A549 (cell line): ENCODE data around the gene CAMKV.

Experiments
- CBX2 ChIP-seq: fragments of 200-600 bp; sonication (generic); IDR thresholded peaks from 2 replicates; pipeline ENCODE4 v1.6.1; 2016; ENCODE audit warnings: low read depth, mild to moderate bottlenecking, borderline replicate concordance
- EP300 ChIP-seq, 2 experiments: fragments of >200 bp; sonication (Bioruptor Twin); formaldehyde crosslinking; IDR thresholded peaks; 2 replicates in 1 of 2; 3 replicates in 1 of 2; pipeline ENCODE4 v1.6.1; 2016 to 2017
- JUN ChIP-seq, 2 experiments: fragments of >200 bp; sonication (Bioruptor Twin); formaldehyde crosslinking; IDR thresholded peaks; 2 replicates in 1 of 2; 3 replicates in 1 of 2; pipeline ENCODE4 v1.6.1; 2016 to 2017
- MYC ChIP-seq: IDR thresholded peaks from 2 replicates; pipeline ENCODE4 v1.6.1; 2012; ENCODE audit warnings: mild to moderate bottlenecking, inconsistent platforms, low read length, improper control_type of control experiment, borderline replicate concordance
- POLR2AphosphoS2 ChIP-seq: conservative IDR thresholded peaks from 2 replicates; pipeline ENCODE4 v1.6.1; 2012; ENCODE audit warnings: low read length, improper control_type of control experiment, inconsistent platforms
- RAD21 ChIP-seq, 2 experiments: fragments of >200 bp in 1 of 2; sonication (Bioruptor Twin) in 1 of 2; formaldehyde crosslinking in 1 of 2; IDR thresholded peaks in 1 of 2; conservative IDR thresholded peaks in 1 of 2; 2 replicates in 1 of 2; 3 replicates in 1 of 2; pipeline ENCODE4 v1.6.1; 2012 to 2018; ENCODE audit warnings: inconsistent platforms in 1 of 2
- RARB ChIP-seq: fragments of 250-450 bp; sonication (Bioruptor Pico); IDR thresholded peaks from 2 replicates; pipeline ENCODE4 v1.8.0; 2021; ENCODE audit warnings: mild to moderate bottlenecking, moderate library complexity
- RCOR1 ChIP-seq: fragments of 150-350 bp; IDR thresholded peaks from 2 replicates; pipeline ENCODE4 v1.6.1; 2014; ENCODE audit warnings: antibody characterized with exemption, low read length, low read depth
- USF2 ChIP-seq: fragments of 450-650 bp; IDR thresholded peaks from 2 replicates; pipeline ENCODE4 v1.6.1; 2014; ENCODE audit warnings: antibody characterized with exemption
- TF ChIP-seq, protein P1 (sequence below): fragments of >200 bp; sonication (Bioruptor Twin); formaldehyde crosslinking; IDR thresholded peaks from 3 replicates; pipeline ENCODE4 v1.5.1; 2016
- TF ChIP-seq, protein P2 (sequence below): IDR thresholded peaks from 2 replicates; pipeline ENCODE4 v1.6.1; 2012
- TF ChIP-seq, protein P3 (sequence below): fragments of >200 bp; sonication (Bioruptor Twin); formaldehyde crosslinking; IDR thresholded peaks from 3 replicates; pipeline ENCODE4 v1.6.1; 2016

GRCh38 chr3:49869525-49870126, at the start of gene CAMKV:
- TF ChIP-seq, protein P1, sequence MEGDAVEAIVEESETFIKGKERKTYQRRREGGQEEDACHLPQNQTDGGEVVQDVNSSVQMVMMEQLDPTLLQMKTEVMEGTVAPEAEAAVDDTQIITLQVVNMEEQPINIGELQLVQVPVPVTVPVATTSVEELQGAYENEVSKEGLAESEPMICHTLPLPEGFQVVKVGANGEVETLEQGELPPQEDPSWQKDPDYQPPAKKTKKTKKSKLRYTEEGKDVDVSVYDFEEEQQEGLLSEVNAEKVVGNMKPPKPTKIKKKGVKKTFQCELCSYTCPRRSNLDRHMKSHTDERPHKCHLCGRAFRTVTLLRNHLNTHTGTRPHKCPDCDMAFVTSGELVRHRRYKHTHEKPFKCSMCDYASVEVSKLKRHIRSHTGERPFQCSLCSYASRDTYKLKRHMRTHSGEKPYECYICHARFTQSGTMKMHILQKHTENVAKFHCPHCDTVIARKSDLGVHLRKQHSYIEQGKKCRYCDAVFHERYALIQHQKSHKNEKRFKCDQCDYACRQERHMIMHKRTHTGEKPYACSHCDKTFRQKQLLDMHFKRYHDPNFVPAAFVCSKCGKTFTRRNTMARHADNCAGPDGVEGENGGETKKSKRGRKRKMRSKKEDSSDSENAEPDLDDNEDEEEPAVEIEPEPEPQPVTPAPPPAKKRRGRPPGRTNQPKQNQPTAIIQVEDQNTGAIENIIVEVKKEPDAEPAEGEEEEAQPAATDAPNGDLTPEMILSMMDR: no peak
- no peak for TF ChIP-seq RARB
- TF ChIP-seq, protein P2, sequence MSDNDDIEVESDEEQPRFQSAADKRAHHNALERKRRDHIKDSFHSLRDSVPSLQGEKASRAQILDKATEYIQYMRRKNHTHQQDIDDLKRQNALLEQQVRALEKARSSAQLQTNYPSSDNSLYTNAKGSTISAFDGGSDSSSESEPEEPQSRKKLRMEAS: no peak
- TF ChIP-seq EP300 (IDR thresholded peaks at IDR 0.05): no peak
- TF ChIP-seq, protein P3, sequence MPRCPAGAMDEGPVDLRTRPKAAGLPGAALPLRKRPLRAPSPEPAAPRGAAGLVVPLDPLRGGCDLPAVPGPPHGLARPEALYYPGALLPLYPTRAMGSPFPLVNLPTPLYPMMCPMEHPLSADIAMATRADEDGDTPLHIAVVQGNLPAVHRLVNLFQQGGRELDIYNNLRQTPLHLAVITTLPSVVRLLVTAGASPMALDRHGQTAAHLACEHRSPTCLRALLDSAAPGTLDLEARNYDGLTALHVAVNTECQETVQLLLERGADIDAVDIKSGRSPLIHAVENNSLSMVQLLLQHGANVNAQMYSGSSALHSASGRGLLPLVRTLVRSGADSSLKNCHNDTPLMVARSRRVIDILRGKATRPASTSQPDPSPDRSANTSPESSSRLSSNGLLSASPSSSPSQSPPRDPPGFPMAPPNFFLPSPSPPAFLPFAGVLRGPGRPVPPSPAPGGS: no peak
- TF ChIP-seq POLR2AphosphoS2: no peak
- TF ChIP-seq CBX2: no peak
- TF ChIP-seq USF2: no peak
- no peak for TF ChIP-seq JUN (IDR thresholded peaks at IDR 0.05)
- no peak for TF ChIP-seq RAD21 (conservative IDR thresholded peaks at IDR 0.05 in 1 of 2, IDR thresholded peaks at IDR 0.05 in 1 of 2)
- no peak for TF ChIP-seq MYC
- TF ChIP-seq RCOR1: no peak
